IPS-18c (cell line): ENCODE data around the gene PGLYRP4.

Source experiments
- H3K4me3 ChIP-seq: 2 replicates; pipeline ENCODE4 v1.7.0; 2013; ENCODE audit warnings: low read depth, mild to moderate bottlenecking, low read length, moderate library complexity; ENCODE audit not compliant: insufficient read depth
- H3K9me3 ChIP-seq: one replicate; pipeline ENCODE4 v1.6.1; 2013; ENCODE audit warnings: mild to moderate bottlenecking, low read length, moderate library complexity; ENCODE audit not compliant: control insufficient read depth, insufficient read depth

The PGLYRP4 gene

GRCh38 chr1:153361480-153362109 is 13.0 kb upstream of the PGLYRP4 start:
- H3K4me3 ChIP-seq: no peak overlapping the region
- no peaks in the 10 kb centered on the region for H3K9me3 ChIP-seq

GRCh38 chr1:153360592-153361479 is 12.2 kb upstream of the PGLYRP4 start:
- no peaks in the 10 kb centered on the region for H3K9me3 ChIP-seq
- no peak overlapping the region for H3K4me3 ChIP-seq

- H3K4me3 ChIP-seq: no peak overlapping the region
- H3K9me3 ChIP-seq: no peaks in the 10 kb centered on the region
Observed at GRCh38 chr1:153360190-153360589, 11.5 kb upstream of the PGLYRP4 start.

GRCh38 chr1:153359241-153359640 is 10.6 kb upstream of the PGLYRP4 start:
- no peaks in the 10 kb centered on the region for H3K9me3 ChIP-seq

GRCh38 chr1:153358691-153358975 is 10.0 kb upstream of the PGLYRP4 start:
- H3K4me3 ChIP-seq: no peak overlapping the region
- H3K9me3 ChIP-seq: no peaks in the 10 kb centered on the region

More at GRCh38 chr1:153359241-153359640, 10.6 kb upstream of the PGLYRP4 start:
- no peak overlapping the region for H3K4me3 ChIP-seq

GRCh38 chr1:153357853-153358690 is 9.4 kb upstream of the PGLYRP4 start, which contains the start of gene S100A9:
TSS of gene S100A9 (plus strand) at chr1:153357854. CDS start at chr1:153358284, 430 bp downstream.
- H3K4me3 ChIP-seq: no peak within 1 kb of the TSS
- H3K9me3 ChIP-seq: no peaks in the 10 kb centered on the region

- H3K4me3 ChIP-seq: no peak overlapping the region
Observed at GRCh38 chr1:153357076-153357852, 8.6 kb upstream of the PGLYRP4 start.

GRCh38 chr1:153356392-153357075 is 7.9 kb upstream of the PGLYRP4 start:
- H3K4me3 ChIP-seq: no peak overlapping the region
- no peaks in the 10 kb centered on the region for H3K9me3 ChIP-seq

More at GRCh38 chr1:153357076-153357852, 8.6 kb upstream of the PGLYRP4 start:
- no peaks in the 10 kb centered on the region for H3K9me3 ChIP-seq

GRCh38 chr1:153355445-153356071 is 6.9 kb upstream of the PGLYRP4 start:
- Histone ChIP-seq H3K9me3 (no peaks in the 10 kb centered on the region), H3K4me3 (no peak overlapping the region)

- Histone ChIP-seq H3K4me3 (no peak overlapping the region), H3K9me3 (no peaks in the 10 kb centered on the region)
Observed at GRCh38 chr1:153354515-153355193, 6.0 kb upstream of the PGLYRP4 start.

- no peaks in the 10 kb centered on the region for H3K9me3 ChIP-seq
- H3K4me3 ChIP-seq: no peak overlapping the region
Observed at GRCh38 chr1:153353226-153353947, 4.7 kb upstream of the PGLYRP4 start.

- no peak overlapping the region for H3K4me3 ChIP-seq
- H3K9me3 ChIP-seq: no peaks in the 10 kb centered on the region
Observed at GRCh38 chr1:153352523-153352922, 3.9 kb upstream of the PGLYRP4 start.

GRCh38 chr1:153350321-153350957 is 1.8 kb upstream of the PGLYRP4 start:
- Histone ChIP-seq H3K9me3 (no peaks in the 10 kb centered on the region), H3K4me3 (no peak overlapping the region)

- no peak overlapping the region for H3K4me3 ChIP-seq
- H3K9me3 ChIP-seq: no peaks in the 10 kb centered on the region
Observed at GRCh38 chr1:153349363-153350320, 1.0 kb upstream of the PGLYRP4 start.
